Activated naive CD4-positive, alpha-beta T cell treated with anti-CD3 and anti-CD28 coated beads, Interleukin-2, amount 50 U/mL, for 24 hours (primary cell): Measurements from ENCODE around the gene C2CD3.
"Not testable (repeated sequence)": the region's sequence is repeated elsewhere in the genome, so short reads cannot be mapped to it uniquely, and the experiment has no call there.

Source experiments
- H3K27ac Mint-ChIP-seq: one replicate; pipeline ENCODE4 v1.8.0; 2021; ENCODE audit warnings: mild to moderate bottlenecking, mixed read lengths
- H3K27me3 Mint-ChIP-seq: one replicate; pipeline ENCODE4 v1.8.0; 2021; ENCODE audit warnings: mixed read lengths
- H3K36me3 Mint-ChIP-seq: one replicate; pipeline ENCODE4 v1.8.0; 2021; ENCODE audit warnings: mixed read lengths
- H3K4me1 Mint-ChIP-seq: one replicate; pipeline ENCODE4 v1.8.0; 2021; ENCODE audit warnings: mixed read lengths
- H3K4me3 Mint-ChIP-seq: one replicate; pipeline ENCODE4 v1.8.0; 2021; ENCODE audit warnings: mild to moderate bottlenecking, mixed read lengths
- H3K9me3 Mint-ChIP-seq: one replicate; pipeline ENCODE4 v1.8.0; 2021; ENCODE audit warnings: mixed read lengths

Gene C2CD3

DNA sequence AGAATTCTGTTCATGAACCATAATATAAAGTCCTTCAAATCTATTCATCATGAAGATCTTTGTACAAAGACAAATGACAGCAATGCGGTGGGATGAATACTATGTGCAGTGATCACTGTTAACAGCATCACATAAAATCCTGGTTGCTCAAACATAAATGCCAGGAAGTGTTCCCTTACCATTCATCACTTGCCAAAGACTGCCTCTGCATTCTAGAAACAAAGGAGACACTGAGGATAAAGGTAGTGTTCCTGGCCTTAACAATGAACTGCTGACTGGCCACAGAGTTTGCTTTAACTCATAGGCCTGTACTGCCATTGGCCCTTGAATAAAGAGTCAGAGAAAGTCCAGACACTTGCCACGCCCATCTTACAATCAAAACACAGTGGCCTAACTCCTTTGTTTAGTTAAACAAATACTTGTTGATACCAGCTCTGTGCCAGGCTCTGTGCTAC is 29.5 kb downstream of the C2CD3 start:
- H3K4me1 Mint-ChIP-seq = peaks cover 8% of the 10 kb centered on the region
- H3K9me3 Mint-ChIP-seq = no peaks in the 10 kb centered on the region
- H3K27ac Mint-ChIP-seq = no peak overlapping the region
- no peak overlapping the region for H3K4me3 Mint-ChIP-seq
- H3K36me3 Mint-ChIP-seq = peaks cover 22% of the 10 kb centered on the region
- H3K27me3 Mint-ChIP-seq = no peaks in the 10 kb centered on the region

DNA sequence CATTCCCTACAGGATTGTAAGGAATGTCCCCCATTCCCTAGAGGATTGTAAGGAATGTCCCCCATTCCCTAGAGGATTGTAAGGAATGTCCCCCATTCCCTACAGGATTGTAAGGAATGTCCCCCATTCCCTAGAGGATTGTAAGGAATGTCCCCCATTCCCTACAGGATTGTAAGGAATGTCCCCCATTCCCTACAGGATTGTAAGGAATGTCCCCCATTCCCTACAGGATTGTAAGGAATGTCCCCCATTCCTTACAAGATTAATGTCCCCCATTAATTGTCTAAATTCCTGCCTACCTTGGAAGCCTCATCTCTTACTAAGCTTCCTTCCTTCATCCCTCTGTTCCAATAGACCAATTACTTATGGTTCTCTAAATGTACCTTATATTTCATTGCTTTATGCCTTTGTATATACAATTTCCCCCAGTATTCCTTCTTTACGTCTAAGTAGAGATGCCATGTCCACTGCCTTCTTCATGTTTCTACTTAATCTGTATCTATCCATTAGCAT is 30.8 kb downstream of the C2CD3 start:
- peaks cover 20% of the 10 kb centered on the region for H3K36me3 Mint-ChIP-seq
- H3K27ac Mint-ChIP-seq, H3K4me3 Mint-ChIP-seq, H3K27me3 Mint-ChIP-seq, H3K9me3 Mint-ChIP-seq, H3K4me1 Mint-ChIP-seq: not testable (repeated sequence)

DNA sequence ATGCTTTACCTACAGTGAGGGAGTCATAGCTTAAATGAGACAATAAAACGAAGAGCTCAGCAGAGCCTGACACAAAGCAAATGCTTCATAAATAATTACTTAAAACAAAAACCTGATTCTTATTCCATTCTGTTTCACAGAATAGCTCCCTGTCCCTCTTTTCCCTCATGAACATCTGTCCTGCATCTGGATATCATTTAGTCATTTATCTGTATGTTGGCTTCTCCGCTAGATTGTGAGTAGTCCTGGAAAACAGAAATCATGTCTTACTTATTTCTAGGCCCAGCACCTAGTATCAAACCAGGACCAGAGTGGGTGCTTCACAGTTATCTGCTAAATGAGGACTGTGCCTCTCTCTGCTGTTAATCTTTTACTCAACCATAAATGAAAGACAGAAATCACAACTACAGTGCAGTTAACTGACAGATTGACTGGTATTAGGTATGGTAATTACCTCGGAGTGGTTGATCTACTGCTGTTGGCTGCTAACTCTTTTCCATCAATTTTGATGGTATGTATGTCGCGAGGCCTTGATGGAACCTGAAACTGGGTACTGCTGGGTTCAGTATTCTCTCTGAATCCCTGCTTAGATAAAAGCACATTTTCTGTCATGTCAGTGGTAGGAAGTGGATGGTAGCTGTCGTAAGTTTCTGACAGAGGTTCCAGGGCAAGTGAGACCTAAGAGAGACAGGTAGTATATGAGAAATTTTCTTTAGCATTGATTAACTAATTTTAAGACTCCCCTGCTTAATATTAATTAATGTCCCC is 31.5 kb downstream of the C2CD3 start:
- peaks cover 8% of the 10 kb centered on the region for H3K4me1 Mint-ChIP-seq
- no peak overlapping the region for H3K4me3 Mint-ChIP-seq
- no peak overlapping the region for H3K27ac Mint-ChIP-seq
- H3K36me3 Mint-ChIP-seq = peaks cover 20% of the 10 kb centered on the region
- H3K27me3 Mint-ChIP-seq = no peaks in the 10 kb centered on the region
- H3K9me3 Mint-ChIP-seq = no peaks in the 10 kb centered on the region

DNA sequence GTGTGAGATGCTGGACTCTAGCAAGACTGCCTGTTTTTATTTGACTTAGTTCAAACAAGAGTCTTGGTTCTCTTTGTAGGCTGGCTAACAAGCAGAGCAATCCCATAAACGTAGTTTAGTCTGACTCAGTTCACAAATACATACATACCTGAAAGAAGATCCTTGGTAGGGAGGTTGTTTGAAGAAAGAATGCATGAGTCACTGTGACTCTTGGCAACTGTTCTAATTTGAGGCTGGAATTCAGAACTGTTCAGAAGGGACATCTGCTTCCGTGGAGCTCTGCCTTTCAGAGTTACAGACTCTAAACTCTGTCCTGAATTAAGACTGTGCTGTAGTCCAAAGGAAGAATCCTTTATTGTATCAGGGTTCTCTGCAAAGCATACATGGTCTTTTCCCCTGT is 32.2 kb downstream of the C2CD3 start:
- Mint-ChIP-seq H3K27me3 (no peaks in the 10 kb centered on the region), H3K4me1 (peaks cover 8% of the 10 kb centered on the region), H3K4me3 (no peak overlapping the region), H3K27ac (no peak overlapping the region), H3K36me3 (peaks cover 22% of the 10 kb centered on the region), H3K9me3 (no peaks in the 10 kb centered on the region)

DNA sequence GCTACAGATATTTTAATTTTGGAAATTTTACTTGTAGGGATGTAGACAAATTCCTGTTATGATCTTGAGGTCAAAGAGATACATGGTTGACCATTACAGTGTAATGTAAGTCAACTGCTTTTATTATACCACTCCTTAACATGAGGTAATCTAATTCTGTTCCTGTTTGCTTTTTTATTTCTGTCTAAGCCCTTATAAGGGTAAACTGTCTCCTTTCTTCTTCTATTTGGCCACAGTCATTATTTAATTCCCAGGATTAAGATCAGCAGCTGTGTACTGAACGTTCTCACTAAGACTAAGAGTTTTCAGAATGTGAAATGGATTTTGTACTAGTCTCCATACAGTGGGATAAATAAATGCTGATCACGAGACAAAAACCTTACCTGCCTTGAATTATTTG is 32.8 kb downstream of the C2CD3 start:
- no peaks in the 10 kb centered on the region for H3K27me3 Mint-ChIP-seq
- no peak overlapping the region for H3K27ac Mint-ChIP-seq
- H3K9me3 Mint-ChIP-seq = no peaks in the 10 kb centered on the region
- no peak overlapping the region for H3K4me3 Mint-ChIP-seq
- peaks cover 6% of the 10 kb centered on the region for H3K4me1 Mint-ChIP-seq
- H3K36me3 Mint-ChIP-seq = peaks cover 24% of the 10 kb centered on the region

DNA sequence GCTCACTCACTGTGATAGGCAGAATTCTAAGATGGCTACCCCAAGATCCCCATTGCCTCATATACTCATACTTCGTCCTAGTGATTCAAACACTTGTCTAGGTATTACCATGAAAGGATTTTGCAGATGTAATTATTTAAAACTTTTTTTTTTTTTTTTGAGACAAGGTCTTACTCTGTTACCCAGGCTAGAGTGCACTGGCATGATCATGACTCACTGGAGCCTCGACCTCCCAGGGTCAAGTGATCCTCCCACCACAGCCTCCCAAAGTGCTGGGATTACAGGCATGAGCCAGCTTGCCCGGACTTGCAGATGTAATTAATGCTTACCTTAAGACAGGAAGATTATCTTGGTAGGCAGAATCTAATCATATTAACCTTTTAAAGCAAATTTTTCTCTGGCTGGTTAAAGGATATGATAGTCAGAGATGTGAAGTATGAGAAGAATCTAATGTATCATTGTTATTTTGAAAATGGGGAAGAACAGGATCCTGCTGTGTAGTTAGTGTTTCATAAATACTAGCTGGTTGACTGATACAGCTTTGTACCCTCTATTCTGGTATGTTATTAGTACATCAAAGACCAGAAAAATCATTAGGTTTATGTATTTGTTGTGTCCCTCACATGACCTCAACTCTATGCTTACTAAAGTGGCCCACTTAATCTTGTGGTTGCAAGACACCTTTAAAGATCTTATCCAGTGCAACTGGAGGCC is 35.5 kb downstream of the C2CD3 start:
- peaks cover 36% of the 10 kb centered on the region for H3K36me3 Mint-ChIP-seq
- no peaks in the 10 kb centered on the region for H3K27me3 Mint-ChIP-seq
- no peak overlapping the region for H3K27ac Mint-ChIP-seq
- H3K9me3 Mint-ChIP-seq = no peaks in the 10 kb centered on the region
- no peaks in the 10 kb centered on the region for H3K4me1 Mint-ChIP-seq
- H3K4me3 Mint-ChIP-seq = no peak overlapping the region

DNA sequence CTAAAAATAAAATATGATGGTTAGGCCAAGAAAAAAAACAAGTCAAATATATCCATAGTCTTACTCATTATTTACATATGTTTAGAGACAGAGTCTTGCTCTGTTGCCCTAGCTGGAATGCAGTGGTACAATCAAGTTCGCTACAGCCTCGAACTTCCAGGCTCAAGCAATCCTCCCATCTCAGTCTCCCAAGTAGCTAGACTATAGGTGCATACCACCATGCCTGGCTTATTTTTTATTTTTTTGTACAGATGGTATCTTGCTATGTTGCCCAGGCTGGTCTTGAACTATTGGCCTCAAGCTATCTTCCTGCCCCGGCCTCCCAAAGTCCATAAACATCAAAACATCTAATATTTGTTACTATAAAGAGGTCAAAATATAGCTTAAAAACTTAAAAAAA is 36.1 kb downstream of the C2CD3 start:
- Mint-ChIP-seq H3K27me3 (no peaks in the 10 kb centered on the region), H3K36me3 (peaks cover 36% of the 10 kb centered on the region), H3K4me1 (no peaks in the 10 kb centered on the region), H3K4me3 (no peak overlapping the region), H3K9me3 (no peaks in the 10 kb centered on the region), H3K27ac (no peak overlapping the region)

DNA sequence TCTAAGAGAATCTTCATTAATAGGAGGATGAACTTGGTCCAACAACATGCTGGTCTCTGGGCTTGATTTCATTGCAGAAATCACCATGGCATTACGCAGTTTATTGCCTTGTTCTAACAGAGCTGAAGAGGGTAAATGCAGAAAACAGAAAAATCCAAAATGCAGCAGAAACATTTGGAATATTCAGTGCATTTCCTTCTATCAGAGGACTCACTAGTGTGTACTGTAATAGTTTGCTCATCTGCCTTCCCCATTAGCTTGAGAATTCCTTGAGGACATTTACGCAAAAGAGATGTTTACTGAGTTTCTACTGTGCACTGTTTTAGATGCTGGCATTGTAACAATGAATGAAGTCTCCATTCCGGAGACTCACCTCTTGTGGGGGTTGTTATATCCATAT is 37.4 kb downstream of the C2CD3 start:
- H3K9me3 Mint-ChIP-seq = no peaks in the 10 kb centered on the region
- no peak overlapping the region for H3K27ac Mint-ChIP-seq
- no peaks in the 10 kb centered on the region for H3K27me3 Mint-ChIP-seq
- H3K4me1 Mint-ChIP-seq = no peaks in the 10 kb centered on the region
- no peak overlapping the region for H3K4me3 Mint-ChIP-seq
- H3K36me3 Mint-ChIP-seq = peaks cover 34% of the 10 kb centered on the region

DNA sequence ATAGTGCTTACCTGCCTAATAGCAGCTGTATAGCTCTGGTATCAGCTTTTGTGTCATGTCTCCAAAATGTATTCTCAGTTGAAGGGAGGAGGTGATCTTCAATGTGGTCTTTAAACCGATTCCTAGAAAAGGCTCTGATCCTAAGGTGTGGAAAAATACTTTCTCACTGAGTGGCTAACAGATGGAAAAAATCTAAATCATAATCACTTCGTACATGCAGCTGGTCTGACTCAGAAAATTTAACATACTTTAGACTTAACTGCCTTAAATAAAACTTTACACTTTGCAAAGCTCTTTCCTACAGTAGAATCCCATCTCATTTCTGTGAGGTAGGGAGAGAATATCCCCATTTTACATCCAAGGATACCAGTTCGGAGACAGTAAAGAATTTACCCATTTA is 38.0 kb downstream of the C2CD3 start:
- no peaks in the 10 kb centered on the region for H3K9me3 Mint-ChIP-seq
- no peak overlapping the region for H3K4me3 Mint-ChIP-seq
- H3K27ac Mint-ChIP-seq = no peak overlapping the region
- no peaks in the 10 kb centered on the region for H3K4me1 Mint-ChIP-seq
- no peaks in the 10 kb centered on the region for H3K27me3 Mint-ChIP-seq
- peaks cover 29% of the 10 kb centered on the region for H3K36me3 Mint-ChIP-seq

DNA sequence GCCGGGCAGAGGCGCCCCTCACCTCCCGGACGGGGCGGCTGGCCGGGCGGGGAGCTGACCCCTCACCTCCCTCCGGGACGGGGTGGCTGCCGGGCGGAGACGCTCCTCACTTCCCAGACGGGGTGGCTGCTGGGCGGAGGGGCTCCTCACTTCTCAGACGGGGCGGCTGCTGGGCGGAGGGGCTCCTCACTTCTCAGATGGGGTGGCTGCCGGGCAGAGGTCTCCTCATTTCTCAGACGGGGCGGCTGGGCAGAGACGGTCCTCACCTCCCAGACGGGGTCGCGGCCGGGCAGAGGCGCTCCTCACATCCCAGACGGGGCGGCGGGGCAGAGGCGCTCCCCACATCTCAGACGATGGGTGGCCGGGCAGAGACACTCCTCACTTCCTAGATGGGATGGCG is 41.7 kb downstream of the C2CD3 start:
- H3K4me3 Mint-ChIP-seq, H3K4me1 Mint-ChIP-seq, H3K27ac Mint-ChIP-seq, H3K9me3 Mint-ChIP-seq, H3K27me3 Mint-ChIP-seq: not testable (repeated sequence)
- H3K36me3 Mint-ChIP-seq = peaks cover 20% of the 10 kb centered on the region

DNA sequence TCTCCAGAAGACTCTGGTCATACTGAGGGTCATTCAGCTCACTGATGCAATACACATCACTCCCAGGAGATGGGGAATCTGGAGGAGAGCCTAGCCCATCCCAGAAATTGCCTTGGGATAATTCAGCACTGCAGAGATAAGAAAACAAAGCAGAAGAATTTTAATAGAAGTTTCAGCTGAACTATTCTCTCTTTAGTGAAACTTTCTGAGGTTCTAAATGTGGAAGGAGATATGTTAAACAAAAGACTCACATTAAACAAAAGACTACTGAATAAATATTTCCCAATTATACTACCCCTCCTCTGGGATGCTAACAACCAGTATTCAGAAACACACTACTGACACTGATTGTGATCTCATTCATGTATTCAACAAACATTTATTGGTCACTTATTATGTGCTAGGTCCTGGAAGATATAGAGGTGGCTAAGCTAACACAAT is 47.8 kb downstream of the C2CD3 start:
- H3K36me3 Mint-ChIP-seq = peaks cover 19% of the 10 kb centered on the region
- no peak overlapping the region for H3K4me3 Mint-ChIP-seq
- peaks cover 5% of the 10 kb centered on the region for H3K9me3 Mint-ChIP-seq
- H3K27ac Mint-ChIP-seq = no peak overlapping the region
- no peaks in the 10 kb centered on the region for H3K27me3 Mint-ChIP-seq
- H3K4me1 Mint-ChIP-seq = no peaks in the 10 kb centered on the region

DNA sequence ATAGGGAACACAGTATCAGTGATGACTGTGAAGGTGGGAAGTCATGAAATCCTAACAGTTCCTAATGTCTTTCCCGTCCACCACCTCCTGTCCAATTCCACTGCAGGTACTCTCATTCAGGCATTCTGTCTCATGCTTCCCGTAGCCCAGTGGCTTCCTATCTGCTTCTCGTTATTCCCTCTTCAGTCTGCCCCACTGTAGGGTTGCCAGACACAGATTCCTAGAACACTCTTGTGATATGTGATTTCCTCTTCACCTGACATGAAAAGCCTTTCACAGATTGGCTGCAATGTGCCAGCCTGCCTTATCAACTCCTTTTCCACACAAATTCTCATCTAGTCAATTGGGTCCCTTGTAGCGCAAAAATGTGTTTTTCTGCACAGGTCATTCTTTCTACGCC is 49.0 kb downstream of the C2CD3 start:
- H3K9me3 Mint-ChIP-seq = peaks cover 5% of the 10 kb centered on the region
- no peaks in the 10 kb centered on the region for H3K27me3 Mint-ChIP-seq
- H3K4me3 Mint-ChIP-seq = no peak overlapping the region
- H3K4me1 Mint-ChIP-seq = no peaks in the 10 kb centered on the region
- H3K36me3 Mint-ChIP-seq = peaks cover 23% of the 10 kb centered on the region
- H3K27ac Mint-ChIP-seq = no peak overlapping the region

DNA sequence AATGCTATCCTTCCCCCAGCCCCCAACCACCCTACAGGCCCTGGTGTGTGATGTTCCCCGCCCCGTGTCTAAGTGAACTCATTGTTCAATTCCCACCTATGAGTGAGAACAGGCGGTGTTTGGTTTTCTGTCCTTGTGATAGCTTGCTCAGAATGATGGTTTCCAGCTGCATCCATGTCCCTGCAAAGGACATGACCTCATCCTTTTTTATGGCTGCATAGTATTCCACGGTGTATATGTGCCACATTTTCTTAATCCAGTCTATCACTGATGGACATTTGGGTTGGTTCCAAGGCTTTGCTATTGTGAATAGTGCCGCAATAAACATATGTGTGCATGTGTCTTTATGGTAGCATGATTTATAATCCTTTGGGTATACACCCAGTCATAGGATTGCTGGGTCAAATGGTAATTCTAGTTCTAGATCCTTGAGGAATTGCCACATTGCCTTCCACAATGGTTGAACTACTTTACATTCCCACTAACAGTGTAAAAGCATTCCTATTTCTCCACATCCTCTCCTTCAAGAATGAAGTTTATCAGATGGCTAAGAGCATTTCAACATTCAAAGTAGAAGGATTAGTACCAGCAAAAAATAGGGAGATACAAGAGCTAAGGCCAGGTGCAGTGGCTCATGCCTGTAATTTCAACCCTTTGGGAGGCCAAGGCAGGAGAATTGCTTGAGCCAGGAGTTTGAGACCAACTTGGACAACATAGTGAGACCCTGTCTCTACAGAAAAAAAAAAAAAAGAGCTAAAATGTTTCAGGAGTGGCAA is 50.4 kb downstream of the C2CD3 start:
- H3K4me1 Mint-ChIP-seq, H3K4me3 Mint-ChIP-seq, H3K9me3 Mint-ChIP-seq, H3K27ac Mint-ChIP-seq, H3K27me3 Mint-ChIP-seq: not testable (repeated sequence)
- peaks cover 31% of the 10 kb centered on the region for H3K36me3 Mint-ChIP-seq

DNA sequence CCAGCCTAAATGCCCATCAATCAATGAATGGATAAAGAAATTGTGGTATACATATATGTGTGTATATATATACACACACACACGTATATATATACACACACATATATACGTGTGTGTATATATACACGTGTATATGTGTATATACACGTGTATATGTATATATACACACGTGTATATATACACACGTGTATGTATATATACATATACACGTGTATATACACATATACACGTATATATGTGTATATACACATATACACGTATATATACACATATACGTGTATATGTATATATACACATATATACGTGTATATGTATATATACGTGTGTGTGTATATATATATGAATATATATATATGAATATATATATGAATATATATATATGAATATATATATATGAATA is 54.1 kb downstream of the C2CD3 start:
- no peak overlapping the region for H3K4me3 Mint-ChIP-seq
- peaks cover 3% of the 10 kb centered on the region for H3K4me1 Mint-ChIP-seq
- H3K36me3 Mint-ChIP-seq = peaks cover 48% of the 10 kb centered on the region
- H3K27me3 Mint-ChIP-seq = no peaks in the 10 kb centered on the region
- H3K27ac Mint-ChIP-seq = no peak overlapping the region
- peaks cover 5% of the 10 kb centered on the region for H3K9me3 Mint-ChIP-seq

DNA sequence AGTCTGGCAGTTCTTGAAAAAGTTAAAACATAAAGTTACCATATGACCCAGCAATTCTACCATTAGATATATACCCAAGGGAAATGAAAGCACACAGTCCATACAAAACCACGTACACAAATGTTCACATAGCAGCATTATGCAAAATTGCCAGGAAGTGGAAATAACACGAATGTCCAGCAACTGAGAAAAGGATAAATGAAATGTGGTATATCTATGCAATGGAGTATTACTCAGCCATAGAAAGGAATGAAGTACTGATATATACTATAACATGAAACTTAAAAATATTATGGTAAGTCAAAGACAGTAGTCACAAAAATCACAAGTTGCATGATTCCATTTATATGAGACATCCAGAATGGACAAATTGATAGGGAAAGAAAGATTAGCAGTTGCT is 57.9 kb downstream of the C2CD3 start:
- no peak overlapping the region for H3K4me3 Mint-ChIP-seq
- H3K36me3 Mint-ChIP-seq = peaks cover 37% of the 10 kb centered on the region
- no peaks in the 10 kb centered on the region for H3K9me3 Mint-ChIP-seq
- no peaks in the 10 kb centered on the region for H3K27me3 Mint-ChIP-seq
- no peak overlapping the region for H3K27ac Mint-ChIP-seq
- H3K4me1 Mint-ChIP-seq = peaks cover 3% of the 10 kb centered on the region

DNA sequence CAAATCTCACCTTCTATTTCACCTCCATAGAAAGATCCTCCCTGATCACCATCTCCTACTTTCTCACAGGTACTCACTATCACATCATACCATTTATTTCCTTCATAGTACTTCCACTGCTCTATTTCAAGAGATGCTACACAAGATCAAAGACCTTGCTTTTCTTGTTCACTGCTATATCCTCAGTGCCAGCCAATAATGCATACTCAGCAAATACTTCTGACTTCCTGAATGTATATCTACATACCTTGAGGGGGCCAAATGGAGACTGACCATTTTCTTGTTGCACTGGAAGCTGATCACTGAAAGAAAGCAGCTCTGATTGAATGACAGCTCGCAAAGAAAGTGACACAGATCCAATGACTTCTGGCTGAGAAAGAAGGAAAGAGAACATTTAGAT is 64.7 kb downstream of the C2CD3 start:
- H3K4me3 Mint-ChIP-seq = no peak overlapping the region
- H3K9me3 Mint-ChIP-seq = no peaks in the 10 kb centered on the region
- no peaks in the 10 kb centered on the region for H3K27me3 Mint-ChIP-seq
- H3K27ac Mint-ChIP-seq = no peak overlapping the region
- peaks cover 23% of the 10 kb centered on the region for H3K36me3 Mint-ChIP-seq
- no peaks in the 10 kb centered on the region for H3K4me1 Mint-ChIP-seq
